PC-3 (cell line): ENCODE data around the gene STIL.

Experiments used
- EZH2 ChIP-seq: fragments of 300-600 bp; sonication (generic); IDR thresholded peaks from one replicate; pipeline ENCODE4 v1.6.1; 2017; ENCODE audit warnings: antibody characterized with exemption, mild to moderate bottlenecking, low read length; ENCODE audit not compliant: unreplicated experiment
- TF ChIP-seq, protein P1 (sequence below): fragments of 300-600 bp; sonication (generic); conservative IDR thresholded peaks from 2 replicates; pipeline ENCODE4 v1.5.1; 2017; ENCODE audit warnings: antibody characterized with exemption, low read depth, mild to moderate bottlenecking, low read length

DNA sequence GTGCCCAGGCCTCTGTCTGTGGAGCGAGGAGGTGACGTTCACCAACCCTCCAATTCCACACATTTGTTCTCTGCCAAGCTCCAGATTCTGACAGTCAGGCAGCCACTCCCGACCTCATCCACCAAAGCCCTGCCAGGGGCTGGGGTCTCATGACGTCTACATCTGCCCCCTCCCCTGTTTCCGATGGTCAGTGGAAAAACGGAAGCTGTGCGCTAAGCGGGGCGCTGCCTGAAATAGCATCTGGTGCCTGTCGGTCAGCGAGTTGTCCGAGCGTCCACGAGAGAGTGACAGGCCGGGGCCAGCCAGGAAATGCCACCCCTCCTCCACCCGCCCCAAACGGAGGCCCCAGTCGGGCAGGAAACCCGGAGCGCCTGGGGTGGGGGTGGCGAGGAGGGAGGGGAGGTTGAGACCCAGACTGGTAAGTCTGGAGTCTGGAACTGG lies 78.7 kb downstream of the STIL start:
- TF ChIP-seq, protein P1, sequence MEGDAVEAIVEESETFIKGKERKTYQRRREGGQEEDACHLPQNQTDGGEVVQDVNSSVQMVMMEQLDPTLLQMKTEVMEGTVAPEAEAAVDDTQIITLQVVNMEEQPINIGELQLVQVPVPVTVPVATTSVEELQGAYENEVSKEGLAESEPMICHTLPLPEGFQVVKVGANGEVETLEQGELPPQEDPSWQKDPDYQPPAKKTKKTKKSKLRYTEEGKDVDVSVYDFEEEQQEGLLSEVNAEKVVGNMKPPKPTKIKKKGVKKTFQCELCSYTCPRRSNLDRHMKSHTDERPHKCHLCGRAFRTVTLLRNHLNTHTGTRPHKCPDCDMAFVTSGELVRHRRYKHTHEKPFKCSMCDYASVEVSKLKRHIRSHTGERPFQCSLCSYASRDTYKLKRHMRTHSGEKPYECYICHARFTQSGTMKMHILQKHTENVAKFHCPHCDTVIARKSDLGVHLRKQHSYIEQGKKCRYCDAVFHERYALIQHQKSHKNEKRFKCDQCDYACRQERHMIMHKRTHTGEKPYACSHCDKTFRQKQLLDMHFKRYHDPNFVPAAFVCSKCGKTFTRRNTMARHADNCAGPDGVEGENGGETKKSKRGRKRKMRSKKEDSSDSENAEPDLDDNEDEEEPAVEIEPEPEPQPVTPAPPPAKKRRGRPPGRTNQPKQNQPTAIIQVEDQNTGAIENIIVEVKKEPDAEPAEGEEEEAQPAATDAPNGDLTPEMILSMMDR: no peak
- TF ChIP-seq EZH2: no peak
